Fibroblast of lung (primary cell): ENCODE data around the gene HNRNPM.

Experiments used
- EZH2 ChIP-seq: IDR thresholded peaks from 2 replicates; pipeline ENCODE4 v1.5.1; 2012; ENCODE audit warnings: low read length, control low read depth, mild to moderate bottlenecking; ENCODE audit errors: missing control alignments
- TF ChIP-seq, protein P1 (sequence below), 2 donors: IDR thresholded peaks in 1 of 2; conservative IDR thresholded peaks in 1 of 2; 1 replicate in 1 of 2; 2 replicates in 1 of 2; pipeline ENCODE4 v1.5.1; 2011 to 2012; ENCODE audit warnings: low read length in 2 of 2, control low read depth in 1 of 2, inconsistent platforms in 1 of 2, low read depth in 1 of 2, mild to moderate bottlenecking in 1 of 2

DNA sequence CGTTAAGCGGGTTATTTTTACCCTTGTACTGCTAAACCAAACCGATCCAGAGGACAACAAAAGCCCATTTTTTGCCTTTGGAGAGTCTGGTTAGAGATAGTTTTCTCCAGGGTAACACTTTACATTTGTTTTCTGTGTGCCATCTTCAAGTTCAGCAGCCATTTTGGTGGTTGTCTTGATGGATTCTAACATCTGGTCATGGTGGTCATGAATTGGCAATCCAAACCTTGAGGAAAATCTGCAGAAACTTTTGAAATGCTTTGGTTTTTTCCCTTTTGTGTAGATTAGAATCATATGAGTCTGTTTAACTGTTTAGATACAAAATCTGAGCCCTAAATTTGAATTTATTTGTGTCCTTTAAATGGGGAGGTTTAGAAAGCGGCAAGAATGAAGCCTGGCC lies 16.6 kb downstream of the HNRNPM start:
- TF ChIP-seq, protein P1, sequence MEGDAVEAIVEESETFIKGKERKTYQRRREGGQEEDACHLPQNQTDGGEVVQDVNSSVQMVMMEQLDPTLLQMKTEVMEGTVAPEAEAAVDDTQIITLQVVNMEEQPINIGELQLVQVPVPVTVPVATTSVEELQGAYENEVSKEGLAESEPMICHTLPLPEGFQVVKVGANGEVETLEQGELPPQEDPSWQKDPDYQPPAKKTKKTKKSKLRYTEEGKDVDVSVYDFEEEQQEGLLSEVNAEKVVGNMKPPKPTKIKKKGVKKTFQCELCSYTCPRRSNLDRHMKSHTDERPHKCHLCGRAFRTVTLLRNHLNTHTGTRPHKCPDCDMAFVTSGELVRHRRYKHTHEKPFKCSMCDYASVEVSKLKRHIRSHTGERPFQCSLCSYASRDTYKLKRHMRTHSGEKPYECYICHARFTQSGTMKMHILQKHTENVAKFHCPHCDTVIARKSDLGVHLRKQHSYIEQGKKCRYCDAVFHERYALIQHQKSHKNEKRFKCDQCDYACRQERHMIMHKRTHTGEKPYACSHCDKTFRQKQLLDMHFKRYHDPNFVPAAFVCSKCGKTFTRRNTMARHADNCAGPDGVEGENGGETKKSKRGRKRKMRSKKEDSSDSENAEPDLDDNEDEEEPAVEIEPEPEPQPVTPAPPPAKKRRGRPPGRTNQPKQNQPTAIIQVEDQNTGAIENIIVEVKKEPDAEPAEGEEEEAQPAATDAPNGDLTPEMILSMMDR (conservative IDR thresholded peaks at IDR 0.05 in 1 of 2, IDR thresholded peaks at IDR 0.05 in 1 of 2; ENCODE audit: low read depth in 1 of 2, low read length in 2 of 2): no peak
- TF ChIP-seq EZH2: no peak
